BE2C (cell line): Measurements from ENCODE around the gene MRPS11.

Experiments used
- DNase-seq: peaks from one replicate; pipeline ENCODE4 v3.0.0-alpha.2; 2020
- H3K27me3 ChIP-seq: fragments of 250-450 bp; sonication (Bioruptor Pico); 2 replicates; pipeline ENCODE4 v1.5.1; 2020; ENCODE audit warnings: mild to moderate bottlenecking
- H3K36me3 ChIP-seq: fragments of 250-450 bp; sonication (Bioruptor Pico); 2 replicates; pipeline ENCODE4 v1.5.1; 2020; ENCODE audit warnings: mild to moderate bottlenecking
- H3K4me1 ChIP-seq: fragments of 250-450 bp; sonication (Bioruptor Pico); 2 replicates; pipeline ENCODE4 v1.5.1; 2020
- H3K4me3 ChIP-seq: 2 replicates; pipeline ENCODE4 v1.5.1; 2011; ENCODE audit warnings: low read depth, low read length
- H3K9me3 ChIP-seq: fragments of 250-450 bp; sonication (Bioruptor Pico); 2 replicates; pipeline ENCODE4 v1.5.1; 2020
- CTCF ChIP-seq: IDR thresholded peaks from 2 replicates; pipeline ENCODE4 v1.5.1; 2012; ENCODE audit warnings: mild to moderate bottlenecking, low read depth, low read length

MRPS11 gene

DNA sequence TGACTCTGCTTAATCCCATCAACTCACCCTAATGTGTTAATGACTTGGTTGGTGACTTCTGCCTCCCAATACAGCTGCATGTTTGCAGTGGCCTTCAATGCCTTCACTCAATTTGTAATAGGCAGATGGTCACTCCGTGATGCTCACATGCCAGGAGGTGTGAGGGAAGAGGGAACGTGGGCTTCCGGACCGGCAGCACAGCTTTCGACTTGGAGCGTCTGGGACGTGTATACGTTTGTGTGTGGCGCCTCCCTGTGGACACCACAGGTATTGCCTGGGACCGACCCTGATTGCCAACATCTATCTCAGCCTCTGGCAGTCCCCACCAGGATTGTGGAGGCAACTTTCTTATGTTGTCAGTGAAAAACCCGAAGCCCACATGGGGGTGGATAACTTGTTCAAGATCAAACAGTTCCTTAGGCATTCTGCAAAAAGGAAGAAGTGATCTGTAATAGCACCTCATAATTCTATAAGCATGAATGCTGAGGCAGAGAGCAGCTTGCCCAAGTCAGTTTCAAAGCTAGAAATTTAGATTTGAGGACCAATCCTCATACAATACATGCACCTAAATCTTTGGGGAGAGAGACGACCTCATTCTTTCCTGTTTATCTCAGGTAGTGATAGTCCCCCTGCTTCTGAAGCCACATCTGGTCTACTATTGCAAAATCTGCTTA, 17.2 kb upstream of the MRPS11 start:
- peak; percentile 94 for TF ChIP-seq CTCF
- Histone ChIP-seq H3K27me3 (no peaks in the 10 kb centered on the region), H3K36me3 (no peaks in the 10 kb centered on the region), H3K4me1 (peaks cover 5% of the 10 kb centered on the region), H3K4me3 (no peak overlapping the region), H3K9me3 (no peaks in the 10 kb centered on the region)
- DNase-seq: peak; percentile 86

GRCh38 chr15:88453651-88454050, 13.9 kb upstream of the MRPS11 start:
- no peak for DNase-seq

DNA sequence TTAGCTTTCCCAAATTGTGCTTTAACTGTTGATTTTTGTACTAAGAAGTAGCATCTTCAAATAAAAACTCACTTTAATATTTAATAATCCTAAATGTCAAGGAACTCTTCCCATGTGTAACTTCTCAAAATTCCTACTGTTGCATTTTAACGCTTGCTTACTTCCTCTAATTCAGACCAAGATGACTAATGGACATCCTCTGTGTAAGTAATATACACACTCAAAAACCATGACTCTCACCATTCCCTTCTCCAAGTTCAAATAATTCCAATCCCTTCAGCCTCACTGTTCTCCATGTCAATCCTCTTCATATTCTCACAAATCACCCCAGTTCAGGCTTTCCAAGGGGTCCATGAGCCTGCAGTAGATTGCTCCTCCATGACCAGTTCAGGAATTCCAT, 13.3 kb upstream of the MRPS11 start:
- H3K36me3 ChIP-seq: peaks cover 10% of the 10 kb centered on the region
- no peak for DNase-seq
- TF ChIP-seq CTCF: no peak
- H3K27me3 ChIP-seq: no peaks in the 10 kb centered on the region
- no peak overlapping the region for H3K4me3 ChIP-seq
- H3K9me3 ChIP-seq: no peaks in the 10 kb centered on the region
- peaks cover 7% of the 10 kb centered on the region for H3K4me1 ChIP-seq

More at GRCh38 chr15:88453651-88454050, 13.9 kb upstream of the MRPS11 start:
- Histone ChIP-seq H3K4me3 (no peak overlapping the region), H3K4me1 (peaks cover 7% of the 10 kb centered on the region), H3K36me3 (peaks cover 5% of the 10 kb centered on the region), H3K9me3 (no peaks in the 10 kb centered on the region), H3K27me3 (no peaks in the 10 kb centered on the region)
- TF ChIP-seq CTCF: no peak

- peak; percentile 94 for TF ChIP-seq CTCF
- no peaks in the 10 kb centered on the region for H3K9me3 ChIP-seq
- peak; percentile 88 for DNase-seq
These were observed 12.4 kb upstream of the MRPS11 start for GRCh38 chr15:88454867-88455810.

GRCh38 chr15:88456733-88457132, 10.8 kb upstream of the MRPS11 start:
- no peak for TF ChIP-seq CTCF
- no peak overlapping the region for H3K4me3 ChIP-seq
- H3K9me3 ChIP-seq: no peaks in the 10 kb centered on the region
- no peak for DNase-seq
- H3K27me3 ChIP-seq: no peaks in the 10 kb centered on the region
- peaks cover 7% of the 10 kb centered on the region for H3K4me1 ChIP-seq
- H3K36me3 ChIP-seq: peaks cover 31% of the 10 kb centered on the region

More at GRCh38 chr15:88454867-88455810, 12.4 kb upstream of the MRPS11 start:
- Histone ChIP-seq H3K4me1 (peaks cover 7% of the 10 kb centered on the region), H3K4me3 (no peak overlapping the region), H3K36me3 (peaks cover 18% of the 10 kb centered on the region), H3K27me3 (no peaks in the 10 kb centered on the region)
